Natural killer cell (primary cell): ENCODE data around the gene KCNQ2. TPM values are rescaled to one million over a fixed set of nuclear protein-coding genes. Genes with fewer than 3 reads are reported as not detected.

Experiments used
- ATAC-seq, 3 donors: fragments of 150-1000 bp in 2 of 3; fragments of 200-7000 bp in 1 of 3; cut with Tn5 transposase; 1 replicate in 1 of 3; 2 replicates in 2 of 3; pipeline ENCODE4 v1.10.0; 2021; ENCODE audit warnings: mild to moderate bottlenecking in 2 of 3, moderate library complexity in 2 of 3
- DNase-seq, 2 donors: peaks; one replicate each; pipeline versions ENCODE4 v3.0.0 to v3.0.0-alpha.2; 2013 to 2021; ENCODE audit warnings: mixed read lengths in 1 of 2
- H3K27ac ChIP-seq: one replicate; pipeline ENCODE4 v1.5.1; 2013; ENCODE audit warnings: mild to moderate bottlenecking, low read length
- H3K27me3 ChIP-seq: one replicate; pipeline ENCODE4 v1.6.1; 2013; ENCODE audit warnings: low read length; ENCODE audit not compliant: control insufficient read depth, insufficient read depth
- H3K36me3 ChIP-seq: one replicate; pipeline ENCODE4 v1.6.1; 2013; ENCODE audit warnings: low read length; ENCODE audit not compliant: control insufficient read depth, insufficient read depth
- H3K4me1 ChIP-seq: one replicate; pipeline ENCODE4 v1.6.1; 2013; ENCODE audit warnings: low read length; ENCODE audit not compliant: control insufficient read depth, insufficient read depth
- H3K4me3 ChIP-seq: one replicate; pipeline ENCODE4 v1.5.1; 2013; ENCODE audit warnings: low read length
- H3K9me3 ChIP-seq: one replicate; pipeline ENCODE4 v1.6.1; 2013; ENCODE audit warnings: low read length; ENCODE audit not compliant: control insufficient read depth, insufficient read depth
- H3K27ac Mint-ChIP-seq, 2 donors: one replicate each; pipeline ENCODE4 v1.8.0; 2022; ENCODE audit warnings: mild to moderate bottlenecking in 2 of 2, mixed read lengths in 2 of 2, moderate library complexity in 1 of 2
- H3K27me3 Mint-ChIP-seq, 2 donors: one replicate each; pipeline ENCODE4 v1.8.0; 2022; ENCODE audit warnings: low read depth in 2 of 2, mixed read lengths in 2 of 2
- H3K36me3 Mint-ChIP-seq: one replicate; pipeline ENCODE4 v1.8.0; 2022; ENCODE audit warnings: mixed read lengths
- H3K4me1 Mint-ChIP-seq, 2 donors: one replicate each; pipeline ENCODE4 v1.8.0; 2022; ENCODE audit warnings: mixed read lengths in 2 of 2
- H3K4me3 Mint-ChIP-seq: one replicate; pipeline ENCODE4 v1.8.0; 2022; ENCODE audit warnings: mild to moderate bottlenecking, moderate library complexity, mixed read lengths
- H3K9me3 Mint-ChIP-seq, 2 donors: one replicate each; pipeline ENCODE4 v1.8.0; 2022; ENCODE audit warnings: mixed read lengths in 2 of 2
- CTCF ChIP-seq: fragments of 200-600 bp; IDR thresholded peaks from one replicate; pipeline ENCODE4 v1.8.0; 2022; ENCODE audit warnings: antibody characterized with exemption
- WGBS: methylation state at CpG from one replicate; pipeline ENCODE4 v1.1.7; 2013; ENCODE audit warnings: missing lambda C conversion rate; ENCODE audit not compliant: insufficient coverage; 5-methylcytosine and 5-hydroxymethylcytosine counted together
- intact Hi-C: fragments of 100-400 bp; cut with micrococcal nuclease; formaldehyde crosslinking; loops from one replicate; pipeline ENCODE4 v1.14.2; 2022
- total RNA-seq, 4 donors: library from RNA; stranded (reverse); fragments of 120-200 nt in 1 of 4; gene quantifications; one replicate each; pipeline versions ENCODE4 v1.2.3 to v1.2.4, GENCODE V29; 2013 to 2022

KCNQ2 gene
- total RNA-seq, 3 donors from 2014 or later (not counting 1 experiment from before 2014, with no cell fraction given): not detected

GRCh38 chr20:63495741-63496595, 23.5 kb upstream of the KCNQ2 start:
- Mint-ChIP-seq H3K4me1 (no peaks in the 10 kb centered on the region), H3K27me3 (peaks cover 0 to 5% of the 10 kb centered on the region in 2 donors), H3K36me3 (no peaks in the 10 kb centered on the region), H3K27ac (no peak overlapping the region), H3K9me3 (peaks cover 0 to 8% of the 10 kb centered on the region in 2 donors), H3K4me3 (peak overlapping the region; percentile 53)
- peak; percentile 69 to 78 (median 75) for ATAC-seq
- intact Hi-C loops: loop anchor here (5.0 kb wide), 1 partner anchor 476 kb away; no protein-coding TSS in a partner anchor
- no peak overlapping the region for H3K4me3 ChIP-seq
- no peaks in the 10 kb centered on the region for H3K36me3 ChIP-seq
- H3K27me3 ChIP-seq: peaks cover 37% of the 10 kb centered on the region
- 22% methylated on average over 47 of the region's 48 CpGs for WGBS
- peak; percentile 72 to 88 for DNase-seq
- H3K9me3 ChIP-seq: no peaks in the 10 kb centered on the region
- peak; percentile 92 for TF ChIP-seq CTCF
- peaks cover 25% of the 10 kb centered on the region for H3K4me1 ChIP-seq
- no peak overlapping the region for H3K27ac ChIP-seq

GRCh38 chr20:63495167-63495720, 22.8 kb upstream of the KCNQ2 start:
- intact Hi-C loops: loop anchor here (5.0 kb wide), 1 partner anchor 477 kb away; no protein-coding TSS in a partner anchor

GRCh38 chr20:63494420-63495166, 22.1 kb upstream of the KCNQ2 start:
- ATAC-seq (no peak), DNase-seq (no peak)
- Histone ChIP-seq H3K36me3 (no peaks in the 10 kb centered on the region), H3K27me3 (peaks cover 27% of the 10 kb centered on the region), H3K4me1 (peaks cover 23% of the 10 kb centered on the region), H3K4me3 (no peak overlapping the region), H3K27ac (no peak overlapping the region), H3K9me3 (no peaks in the 10 kb centered on the region)
- Mint-ChIP-seq H3K4me1 (no peaks in the 10 kb centered on the region), H3K36me3 (no peaks in the 10 kb centered on the region), H3K4me3 (no peak overlapping the region), H3K9me3 (peaks cover 0 to 8% of the 10 kb centered on the region in 2 donors), H3K27me3 (peaks cover 0 to 8% of the 10 kb centered on the region in 2 donors), H3K27ac (no peak overlapping the region)
- 89% methylated on average over 51 of the region's 51 CpGs for WGBS
- TF ChIP-seq CTCF: no peak
- intact Hi-C loops: loop anchor here (5.0 kb wide), 1 partner anchor 478 kb away; no protein-coding TSS in a partner anchor

More at GRCh38 chr20:63495167-63495720, 22.8 kb upstream of the KCNQ2 start:
- Histone ChIP-seq H3K4me1 (peaks cover 25% of the 10 kb centered on the region), H3K4me3 (no peak overlapping the region), H3K9me3 (no peaks in the 10 kb centered on the region), H3K27ac (no peak overlapping the region), H3K27me3 (peaks cover 33% of the 10 kb centered on the region), H3K36me3 (no peaks in the 10 kb centered on the region)
- Mint-ChIP-seq H3K27me3 (peaks cover 0 to 7% of the 10 kb centered on the region in 2 donors), H3K4me3 (no peak overlapping the region), H3K36me3 (no peaks in the 10 kb centered on the region), H3K4me1 (no peaks in the 10 kb centered on the region), H3K9me3 (peaks cover 0 to 8% of the 10 kb centered on the region in 2 donors), H3K27ac (no peak overlapping the region)
- ATAC-seq: no peak
- WGBS: 83% methylated on average over 8 of the region's 8 CpGs
- DNase-seq: no peak
- TF ChIP-seq CTCF: no peak
